Suprapubic skin (tissue), 3 donors: Measurements from ENCODE around the gene PAX5.

Experiments
- EP300 ChIP-seq: sonication (generic); formaldehyde crosslinking; IDR thresholded peaks from one replicate; pipeline ENCODE4 v1.6.1; 2017; ENCODE audit warnings: antibody characterized with exemption
- POLR2A ChIP-seq, 2 donors: fragments of 450-650 bp; IDR thresholded peaks; one replicate each; pipeline ENCODE4 v1.6.1; 2017; ENCODE audit warnings: antibody characterized with exemption in 2 of 2, mild to moderate bottlenecking in 2 of 2, moderate library complexity in 2 of 2
- TF ChIP-seq, protein P1 (sequence below), 2 donors: fragments of 200-600 bp in 1 of 2; fragments of 450-650 bp in 1 of 2; sonication (generic) in 1 of 2; IDR thresholded peaks; one replicate each; pipeline ENCODE4 v1.5.1; 2016 to 2019; ENCODE audit warnings: antibody characterized with exemption in 2 of 2, mild to moderate bottlenecking in 1 of 2, moderate library complexity in 1 of 2

DNA sequence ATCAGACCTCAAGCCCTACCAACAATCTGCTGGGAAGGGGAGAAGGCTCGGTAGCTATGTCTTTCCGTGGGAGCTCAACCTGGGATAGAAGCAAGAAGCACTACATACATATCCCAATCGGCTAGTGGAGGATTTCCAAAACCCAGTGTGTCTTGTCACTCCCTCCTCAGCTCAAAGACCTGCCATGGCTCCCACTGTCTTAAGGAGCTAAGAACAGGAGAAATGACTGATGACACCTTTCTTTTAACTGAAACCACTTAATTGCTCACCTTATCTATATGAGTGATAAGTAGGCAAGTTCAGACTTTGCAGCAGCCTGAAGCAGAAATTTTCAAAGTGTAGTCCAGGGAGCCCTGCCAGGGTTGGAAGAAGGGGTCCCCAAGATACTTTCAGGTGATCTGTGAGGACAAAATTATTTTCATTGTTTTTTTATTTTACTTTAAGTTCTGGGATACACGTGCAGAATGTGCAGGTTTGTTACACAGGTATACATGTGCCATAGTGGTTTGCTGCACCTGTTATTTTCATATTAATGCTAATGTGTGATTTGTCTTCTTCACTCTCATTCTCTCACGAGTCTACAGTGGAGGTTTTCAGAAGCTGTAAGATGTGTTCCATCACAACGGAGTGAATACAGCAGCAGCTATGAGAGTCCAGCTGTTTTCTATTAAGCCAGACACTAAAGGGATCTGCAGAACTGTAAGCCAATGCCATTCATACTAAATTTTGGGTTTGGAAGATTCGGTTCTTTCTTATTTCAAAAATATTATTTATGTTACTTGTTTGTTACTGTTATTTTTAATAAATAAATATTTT is 41.4 kb downstream of the PAX5 start:
- TF ChIP-seq, protein P1, sequence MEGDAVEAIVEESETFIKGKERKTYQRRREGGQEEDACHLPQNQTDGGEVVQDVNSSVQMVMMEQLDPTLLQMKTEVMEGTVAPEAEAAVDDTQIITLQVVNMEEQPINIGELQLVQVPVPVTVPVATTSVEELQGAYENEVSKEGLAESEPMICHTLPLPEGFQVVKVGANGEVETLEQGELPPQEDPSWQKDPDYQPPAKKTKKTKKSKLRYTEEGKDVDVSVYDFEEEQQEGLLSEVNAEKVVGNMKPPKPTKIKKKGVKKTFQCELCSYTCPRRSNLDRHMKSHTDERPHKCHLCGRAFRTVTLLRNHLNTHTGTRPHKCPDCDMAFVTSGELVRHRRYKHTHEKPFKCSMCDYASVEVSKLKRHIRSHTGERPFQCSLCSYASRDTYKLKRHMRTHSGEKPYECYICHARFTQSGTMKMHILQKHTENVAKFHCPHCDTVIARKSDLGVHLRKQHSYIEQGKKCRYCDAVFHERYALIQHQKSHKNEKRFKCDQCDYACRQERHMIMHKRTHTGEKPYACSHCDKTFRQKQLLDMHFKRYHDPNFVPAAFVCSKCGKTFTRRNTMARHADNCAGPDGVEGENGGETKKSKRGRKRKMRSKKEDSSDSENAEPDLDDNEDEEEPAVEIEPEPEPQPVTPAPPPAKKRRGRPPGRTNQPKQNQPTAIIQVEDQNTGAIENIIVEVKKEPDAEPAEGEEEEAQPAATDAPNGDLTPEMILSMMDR (IDR thresholded peaks at IDR 0.05): no peak
- no peak for TF ChIP-seq POLR2A (IDR thresholded peaks at IDR 0.05)
- TF ChIP-seq EP300: no peak
